ENCODE data around the gene RABGAP1L.

DNA sequence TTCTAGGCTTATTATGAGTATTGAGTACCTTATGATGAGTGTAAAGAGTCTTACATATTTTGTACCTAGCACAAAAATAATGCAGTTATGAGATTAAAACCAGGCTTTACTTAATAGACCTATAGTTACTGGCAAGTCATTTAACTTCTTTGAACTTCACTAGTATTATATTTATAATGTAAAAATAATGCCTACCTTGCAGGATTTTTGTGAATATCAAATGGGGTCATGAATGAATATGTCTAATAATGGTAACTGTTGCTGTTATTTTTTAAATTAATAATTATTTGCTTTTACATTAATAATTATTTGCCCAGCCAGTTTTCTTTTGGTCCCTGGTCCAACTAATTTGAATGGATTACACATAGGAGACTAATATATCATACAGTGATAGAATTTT is 530.9 kb downstream of the RABGAP1L start:
- TF ChIP-seq, protein P1, sequence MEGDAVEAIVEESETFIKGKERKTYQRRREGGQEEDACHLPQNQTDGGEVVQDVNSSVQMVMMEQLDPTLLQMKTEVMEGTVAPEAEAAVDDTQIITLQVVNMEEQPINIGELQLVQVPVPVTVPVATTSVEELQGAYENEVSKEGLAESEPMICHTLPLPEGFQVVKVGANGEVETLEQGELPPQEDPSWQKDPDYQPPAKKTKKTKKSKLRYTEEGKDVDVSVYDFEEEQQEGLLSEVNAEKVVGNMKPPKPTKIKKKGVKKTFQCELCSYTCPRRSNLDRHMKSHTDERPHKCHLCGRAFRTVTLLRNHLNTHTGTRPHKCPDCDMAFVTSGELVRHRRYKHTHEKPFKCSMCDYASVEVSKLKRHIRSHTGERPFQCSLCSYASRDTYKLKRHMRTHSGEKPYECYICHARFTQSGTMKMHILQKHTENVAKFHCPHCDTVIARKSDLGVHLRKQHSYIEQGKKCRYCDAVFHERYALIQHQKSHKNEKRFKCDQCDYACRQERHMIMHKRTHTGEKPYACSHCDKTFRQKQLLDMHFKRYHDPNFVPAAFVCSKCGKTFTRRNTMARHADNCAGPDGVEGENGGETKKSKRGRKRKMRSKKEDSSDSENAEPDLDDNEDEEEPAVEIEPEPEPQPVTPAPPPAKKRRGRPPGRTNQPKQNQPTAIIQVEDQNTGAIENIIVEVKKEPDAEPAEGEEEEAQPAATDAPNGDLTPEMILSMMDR (IDR thresholded peaks at IDR 0.05; ENCODE audit: low read depth, low read length) = no peak
- TF ChIP-seq, protein P2, sequence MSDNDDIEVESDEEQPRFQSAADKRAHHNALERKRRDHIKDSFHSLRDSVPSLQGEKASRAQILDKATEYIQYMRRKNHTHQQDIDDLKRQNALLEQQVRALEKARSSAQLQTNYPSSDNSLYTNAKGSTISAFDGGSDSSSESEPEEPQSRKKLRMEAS (IDR thresholded peaks at IDR 0.05; ENCODE audit: low read depth, low read length) = no peak
- TF ChIP-seq POLR2A (IDR thresholded peaks at IDR 0.05; ENCODE audit: extremely low read depth, insufficient read length) = no peak
